ENCODE results near the gene CFHR4.
"Not testable (repeated sequence)": the region's sequence is repeated elsewhere in the genome, so short reads cannot be mapped to it uniquely, and the experiment has no call there.

CFHR4 gene

GRCh38 chr1:196941474-196941873 lies 53.6 kb downstream of the CFHR4 start:
- not testable (repeated sequence) for DNase-seq (ENCODE audit: low read depth, low spot score)

- DNase-seq (ENCODE audit: low read depth, low spot score), result not testable (repeated sequence)
These were observed 55.7 kb downstream of the CFHR4 start, which contains the start of gene CFHR2 for GRCh38 chr1:196943568-196943967. Gene CFHR2, plus strand, starts transcription at chr1:196943738. Its CDS starts 143 bp downstream, at chr1:196943881.

- DNase-seq (ENCODE audit: low read depth, low spot score), result no peak
These were observed 64.0 kb downstream of the CFHR4 start for GRCh38 chr1:196951711-196952394.

GRCh38 chr1:196954778-196955177 lies 66.9 kb downstream of the CFHR4 start:
- no peak for DNase-seq (ENCODE audit: low read depth, low spot score)

GRCh38 chr1:196955926-196956325 lies 68.1 kb downstream of the CFHR4 start:
- DNase-seq (ENCODE audit: low read depth, low spot score), result no peak

GRCh38 chr1:196960854-196961253 lies 73.0 kb downstream of the CFHR4 start:
- no peak for DNase-seq (ENCODE audit: low read depth, low spot score)

All from activated naive CD8-positive, alpha-beta T cell treated with anti-CD3 and anti-CD28 coated beads, Interleukin-2, amount 50 U/mL, for 16 hours (primary cell).